ENCODE results near the gene ECM2. TPM values are rescaled to one million over a fixed set of nuclear protein-coding genes. Genes with fewer than 3 reads are reported as not detected.

Gene ECM2
- total RNA-seq, 1 donor from 2014 or later = not detected

DNA sequence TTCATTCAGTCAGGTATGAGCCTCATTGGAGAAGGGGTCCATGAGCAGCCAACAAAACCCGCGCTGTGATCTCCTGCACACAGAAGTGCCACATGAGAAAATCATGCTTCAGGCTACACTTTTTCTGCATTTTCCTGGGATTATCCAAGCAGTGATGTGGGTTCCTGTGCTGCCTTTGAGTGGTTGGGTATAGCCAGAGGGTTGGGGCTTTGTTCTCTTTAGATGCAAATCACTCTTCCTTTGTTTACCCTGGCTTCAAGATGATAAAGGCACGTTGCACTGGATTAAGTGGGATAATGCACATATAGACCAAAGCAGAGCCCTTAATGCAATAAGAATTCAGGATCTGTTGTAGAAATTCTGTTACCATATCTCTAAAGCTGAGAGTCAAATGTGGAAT is 18.7 kb downstream of the ECM2 start:
- no peaks in the 10 kb centered on the region for H3K27me3 Mint-ChIP-seq (ENCODE audit: low read depth)
- no peaks in the 10 kb centered on the region for H3K36me3 Mint-ChIP-seq (ENCODE audit: low read depth)
- TF ChIP-seq CTCF (conservative IDR thresholded peaks at IDR 0.05) = no peak
- H3K4me1 Mint-ChIP-seq = peaks cover 10% of the 10 kb centered on the region
- H3K27ac Mint-ChIP-seq (ENCODE audit: unreplicated experiment) = no peak overlapping the region
- DNase-seq (ENCODE audit: low read depth, low spot score) = no peak
- H3K9me3 Mint-ChIP-seq = peaks cover 3% of the 10 kb centered on the region
- no peak overlapping the region for H3K4me3 Mint-ChIP-seq

DNA sequence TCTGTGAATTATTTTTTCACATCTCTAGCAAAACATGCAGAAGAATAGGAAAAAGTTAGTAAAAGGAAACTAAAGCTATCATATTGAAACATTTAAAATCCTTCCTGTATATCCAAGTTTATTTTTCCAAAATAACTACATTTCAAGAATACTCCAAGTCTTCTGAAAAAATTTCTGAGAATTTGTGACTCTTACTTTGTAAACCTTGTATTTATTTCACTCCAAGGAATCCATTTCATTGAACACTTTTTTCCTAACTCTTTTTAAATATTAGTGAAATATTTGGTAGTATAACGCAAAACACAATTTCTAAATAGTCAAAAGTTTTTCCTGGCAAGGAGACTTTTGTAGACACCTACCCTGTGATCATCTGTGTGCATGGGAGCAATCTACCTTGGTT is 19.3 kb downstream of the ECM2 start:
- H3K27ac Mint-ChIP-seq (ENCODE audit: unreplicated experiment) = no peak overlapping the region
- DNase-seq (ENCODE audit: low read depth, low spot score) = no peak
- no peaks in the 10 kb centered on the region for H3K36me3 Mint-ChIP-seq (ENCODE audit: low read depth)
- H3K27me3 Mint-ChIP-seq (ENCODE audit: low read depth) = no peaks in the 10 kb centered on the region
- no peak overlapping the region for H3K4me3 Mint-ChIP-seq
- peaks cover 3% of the 10 kb centered on the region for H3K9me3 Mint-ChIP-seq
- TF ChIP-seq CTCF (conservative IDR thresholded peaks at IDR 0.05) = no peak
- peaks cover 10% of the 10 kb centered on the region for H3K4me1 Mint-ChIP-seq

DNA sequence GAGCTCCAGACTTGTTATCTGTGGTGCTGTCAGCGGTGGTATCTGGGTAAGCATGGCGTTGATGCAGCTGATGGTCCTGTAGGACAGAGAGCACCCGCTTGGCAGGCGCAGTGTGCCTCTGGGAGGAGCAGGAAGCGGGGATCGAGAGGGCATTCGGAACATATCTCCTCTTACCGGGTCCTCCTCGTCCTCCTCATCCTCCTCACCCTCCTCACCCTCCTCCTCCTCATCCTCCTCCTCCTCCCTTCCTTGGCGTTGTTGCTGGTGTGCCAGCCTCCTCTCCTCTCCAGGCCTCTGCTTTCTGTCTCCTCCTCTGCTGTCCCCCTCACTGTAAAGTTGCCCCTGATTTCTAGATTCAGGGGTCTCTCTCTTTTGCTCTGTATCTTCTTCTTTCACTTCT is 21.2 kb downstream of the ECM2 start:
- no peak for TF ChIP-seq CTCF (conservative IDR thresholded peaks at IDR 0.05)
- no peaks in the 10 kb centered on the region for H3K27me3 Mint-ChIP-seq (ENCODE audit: low read depth)
- no peak overlapping the region for H3K4me3 Mint-ChIP-seq
- peaks cover under 1% of the 10 kb centered on the region for H3K9me3 Mint-ChIP-seq
- H3K27ac Mint-ChIP-seq (ENCODE audit: unreplicated experiment) = peak overlapping the region; percentile 73
- no peaks in the 10 kb centered on the region for H3K36me3 Mint-ChIP-seq (ENCODE audit: low read depth)
- DNase-seq (ENCODE audit: low read depth, low spot score) = no peak
- H3K4me1 Mint-ChIP-seq = peaks cover 10% of the 10 kb centered on the region

DNA sequence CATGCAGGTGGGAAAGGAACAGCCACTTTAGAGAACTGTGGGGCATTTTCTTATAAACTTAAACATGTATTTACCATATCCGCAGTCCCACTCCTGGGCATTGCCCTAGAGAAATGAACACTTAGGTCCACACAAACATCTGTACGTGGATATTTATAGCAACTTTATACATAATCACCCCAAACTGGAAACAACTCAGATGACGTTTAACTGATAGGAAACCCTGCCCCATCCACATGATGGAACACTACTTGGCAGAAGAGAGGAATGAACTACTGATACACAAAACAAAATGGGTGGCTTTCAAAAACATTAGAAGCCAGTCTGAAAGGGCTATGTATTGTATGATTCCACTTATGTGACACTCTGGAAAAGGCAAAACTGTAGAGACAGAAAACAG is 22.4 kb downstream of the ECM2 start:
- Mint-ChIP-seq H3K36me3 (ENCODE audit: low read depth) (no peaks in the 10 kb centered on the region), H3K9me3 (no peaks in the 10 kb centered on the region), H3K27ac (ENCODE audit: unreplicated experiment) (no peak overlapping the region), H3K4me3 (no peak overlapping the region), H3K4me1 (peaks cover 10% of the 10 kb centered on the region), H3K27me3 (ENCODE audit: low read depth) (no peaks in the 10 kb centered on the region)
- DNase-seq (ENCODE audit: low read depth, low spot score) = no peak
- TF ChIP-seq CTCF (conservative IDR thresholded peaks at IDR 0.05) = no peak

- no peak for DNase-seq (ENCODE audit: low read depth, low spot score)
- peaks cover 8% of the 10 kb centered on the region for H3K4me1 Mint-ChIP-seq
- no peak overlapping the region for H3K4me3 Mint-ChIP-seq
- TF ChIP-seq CTCF (conservative IDR thresholded peaks at IDR 0.05) = no peak
- H3K27ac Mint-ChIP-seq (ENCODE audit: unreplicated experiment) = no peak overlapping the region
- H3K36me3 Mint-ChIP-seq (ENCODE audit: low read depth) = no peaks in the 10 kb centered on the region
- no peaks in the 10 kb centered on the region for H3K9me3 Mint-ChIP-seq
- H3K27me3 Mint-ChIP-seq (ENCODE audit: low read depth) = no peaks in the 10 kb centered on the region
These were observed 23.2 kb downstream of the ECM2 start for GRCh38 chr9:92512622-92513021.

DNA sequence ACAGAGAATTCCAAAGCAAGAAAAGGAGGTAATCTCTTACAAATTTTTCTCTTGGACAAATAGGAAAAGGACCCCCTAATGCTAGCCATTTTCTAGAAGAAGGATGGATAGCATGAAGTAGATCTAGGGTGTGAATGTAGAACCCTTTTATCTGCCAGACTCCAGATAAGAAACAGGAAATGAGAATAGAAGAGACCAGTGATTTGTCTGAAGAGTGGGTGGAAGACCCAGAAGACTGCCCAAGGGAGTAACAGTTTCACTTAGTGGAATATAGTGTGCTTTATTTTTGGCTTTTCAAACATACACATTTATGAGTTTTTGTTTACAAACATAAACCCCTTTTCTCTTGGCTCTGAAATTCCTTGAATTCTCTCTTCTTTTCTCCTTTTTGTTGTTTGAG is 25.0 kb downstream of the ECM2 start:
- no peak for TF ChIP-seq CTCF (conservative IDR thresholded peaks at IDR 0.05)
- no peak overlapping the region for H3K4me3 Mint-ChIP-seq
- no peak for DNase-seq (ENCODE audit: low read depth, low spot score)
- no peak overlapping the region for H3K27ac Mint-ChIP-seq (ENCODE audit: unreplicated experiment)
- no peaks in the 10 kb centered on the region for H3K27me3 Mint-ChIP-seq (ENCODE audit: low read depth)
- H3K4me1 Mint-ChIP-seq = no peaks in the 10 kb centered on the region
- H3K36me3 Mint-ChIP-seq (ENCODE audit: low read depth) = no peaks in the 10 kb centered on the region
- H3K9me3 Mint-ChIP-seq = no peaks in the 10 kb centered on the region

All from neural crest cell (in vitro differentiated cells).